Osteoblast (primary cell): ENCODE measurements around the gene USP4. TPM values are rescaled to one million over a fixed set of nuclear protein-coding genes. Genes with fewer than 3 reads are reported as not detected.

ENCODE experiments used
- DNase-seq: peaks from one replicate; pipeline ENCODE4 v3.0.0; 2011; ENCODE audit warnings: low spot score, mixed read lengths; ENCODE audit not compliant: insufficient read length; ENCODE audit errors: missing footprints
- H2AFZ ChIP-seq: 2 replicates; pipeline ENCODE4 v1.6.0; 2011; ENCODE audit warnings: mild to moderate bottlenecking, low read length
- H3K27ac ChIP-seq: 2 replicates; pipeline ENCODE4 v1.5.1; 2011; ENCODE audit warnings: mild to moderate bottlenecking, low read depth, low read length, moderate library complexity
- H3K27me3 ChIP-seq: 2 replicates; pipeline ENCODE4 v1.6.0; 2012; ENCODE audit warnings: mild to moderate bottlenecking, control low read depth, inconsistent platforms, low read length, moderate library complexity; ENCODE audit not compliant: insufficient read depth
- H3K36me3 ChIP-seq: 2 replicates; pipeline ENCODE4 v1.5.1; 2011; ENCODE audit warnings: mild to moderate bottlenecking, low read length, control low read depth, moderate library complexity; ENCODE audit not compliant: insufficient read depth
- H3K4me1 ChIP-seq: 2 replicates; pipeline ENCODE4 v1.5.1; 2011; ENCODE audit warnings: mild to moderate bottlenecking, low read length, control low read depth, moderate library complexity; ENCODE audit not compliant: insufficient read depth
- H3K4me2 ChIP-seq: 2 replicates; pipeline ENCODE4 v1.6.0; 2011; ENCODE audit warnings: mild to moderate bottlenecking, low read length; ENCODE audit not compliant: insufficient read depth
- H3K4me3 ChIP-seq: fragments of 200-600 bp; sonication (generic); 3 replicates; pipeline ENCODE4 v1.5.1; 2012; ENCODE audit warnings: mild to moderate bottlenecking, low read length, inconsistent platforms; ENCODE audit not compliant: insufficient read depth
- H3K79me2 ChIP-seq: 2 replicates; pipeline ENCODE4 v1.6.0; 2012; ENCODE audit warnings: mild to moderate bottlenecking, low read length, control low read depth, inconsistent platforms; ENCODE audit not compliant: insufficient read depth
- H3K9me3 ChIP-seq: 2 replicates; pipeline ENCODE4 v1.5.1; 2011; ENCODE audit warnings: low read depth, low read length, control low read depth
- H4K20me1 ChIP-seq: 2 replicates; pipeline ENCODE4 v1.6.0; 2012; ENCODE audit warnings: mild to moderate bottlenecking, low read length, control low read depth; ENCODE audit not compliant: insufficient read depth
- total RNA-seq: library from RNA; depleted of rRNA; stranded (reverse); fragments of >200 nt; gene quantifications from 2 replicates; pipeline ENCODE4 v1.2.3, GENCODE V29; 2012
- TF ChIP-seq, protein P1 (sequence below): IDR thresholded peaks from 2 replicates; pipeline ENCODE4 v1.5.1; 2011; ENCODE audit warnings: mild to moderate bottlenecking, low read depth, low read length, moderate library complexity; ENCODE audit errors: extremely low read depth

The USP4 gene
- total RNA-seq, 1 donor: 22.1 TPM

DNA sequence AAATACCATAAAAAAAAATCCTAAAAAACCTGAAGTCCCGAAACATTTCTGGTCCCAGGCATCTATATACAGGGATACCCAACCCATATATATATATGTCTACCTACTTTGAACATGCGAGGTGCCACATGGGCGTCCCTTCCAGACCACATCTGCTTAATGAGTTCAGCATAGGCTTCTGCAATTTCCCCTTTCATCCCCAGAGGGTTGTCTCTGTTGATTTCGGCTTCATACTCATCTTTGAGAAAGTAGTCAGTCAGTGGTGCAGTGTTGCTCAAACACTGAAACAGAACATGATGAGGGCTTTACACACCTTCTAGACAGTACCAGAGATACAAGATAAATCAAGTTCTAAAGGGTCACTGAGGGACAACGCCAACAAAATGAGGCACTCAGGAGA is 34.2 kb downstream of the USP4 start:
- H3K27me3 ChIP-seq: no peaks in the 10 kb centered on the region
- H3K36me3 ChIP-seq: peaks cover 52% of the 10 kb centered on the region
- no peak overlapping the region for H2AFZ ChIP-seq
- H3K27ac ChIP-seq: no peak overlapping the region
- no peaks in the 10 kb centered on the region for H3K9me3 ChIP-seq
- peak; percentile 46 for DNase-seq
- H3K4me3 ChIP-seq: no peak overlapping the region
- no peaks in the 10 kb centered on the region for H3K4me1 ChIP-seq
- TF ChIP-seq, protein P1, sequence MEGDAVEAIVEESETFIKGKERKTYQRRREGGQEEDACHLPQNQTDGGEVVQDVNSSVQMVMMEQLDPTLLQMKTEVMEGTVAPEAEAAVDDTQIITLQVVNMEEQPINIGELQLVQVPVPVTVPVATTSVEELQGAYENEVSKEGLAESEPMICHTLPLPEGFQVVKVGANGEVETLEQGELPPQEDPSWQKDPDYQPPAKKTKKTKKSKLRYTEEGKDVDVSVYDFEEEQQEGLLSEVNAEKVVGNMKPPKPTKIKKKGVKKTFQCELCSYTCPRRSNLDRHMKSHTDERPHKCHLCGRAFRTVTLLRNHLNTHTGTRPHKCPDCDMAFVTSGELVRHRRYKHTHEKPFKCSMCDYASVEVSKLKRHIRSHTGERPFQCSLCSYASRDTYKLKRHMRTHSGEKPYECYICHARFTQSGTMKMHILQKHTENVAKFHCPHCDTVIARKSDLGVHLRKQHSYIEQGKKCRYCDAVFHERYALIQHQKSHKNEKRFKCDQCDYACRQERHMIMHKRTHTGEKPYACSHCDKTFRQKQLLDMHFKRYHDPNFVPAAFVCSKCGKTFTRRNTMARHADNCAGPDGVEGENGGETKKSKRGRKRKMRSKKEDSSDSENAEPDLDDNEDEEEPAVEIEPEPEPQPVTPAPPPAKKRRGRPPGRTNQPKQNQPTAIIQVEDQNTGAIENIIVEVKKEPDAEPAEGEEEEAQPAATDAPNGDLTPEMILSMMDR: no peak
- no peaks in the 10 kb centered on the region for H4K20me1 ChIP-seq
- no peak overlapping the region for H3K4me2 ChIP-seq
- peaks cover 7% of the 10 kb centered on the region for H3K79me2 ChIP-seq

DNA sequence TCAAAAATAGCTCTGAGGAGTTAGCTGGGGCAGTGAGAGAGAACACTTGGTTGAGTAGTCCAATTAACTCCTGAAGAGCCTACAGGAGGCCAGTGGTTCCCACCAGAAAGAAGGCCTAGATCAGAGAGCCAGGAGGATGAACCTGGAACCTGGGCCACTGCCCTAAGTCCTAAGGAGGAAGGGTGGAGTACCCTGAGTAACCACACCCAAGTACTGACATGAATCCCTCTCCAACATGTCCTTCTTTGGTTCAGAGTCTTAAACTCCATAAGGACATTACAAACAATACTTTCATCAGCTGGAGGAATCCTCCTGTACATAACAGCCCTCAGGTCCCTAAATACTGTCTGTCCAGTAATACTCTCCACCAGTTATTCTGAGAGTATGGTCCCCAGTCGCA is 37.2 kb downstream of the USP4 start:
- Histone ChIP-seq H3K27ac (no peak overlapping the region), H3K9me3 (no peaks in the 10 kb centered on the region), H3K79me2 (peaks cover 2% of the 10 kb centered on the region), H4K20me1 (no peaks in the 10 kb centered on the region), H2AFZ (no peak overlapping the region), H3K4me3 (no peak overlapping the region), H3K4me2 (no peak overlapping the region), H3K4me1 (no peaks in the 10 kb centered on the region), H3K27me3 (no peaks in the 10 kb centered on the region), H3K36me3 (peaks cover 59% of the 10 kb centered on the region)
- TF ChIP-seq, protein P1: no peak
- DNase-seq: no peak

GRCh38 chr3:49300595-49300994 is 39.3 kb downstream of the USP4 start:
- H3K79me2 ChIP-seq: no peaks in the 10 kb centered on the region
- H4K20me1 ChIP-seq: no peaks in the 10 kb centered on the region
- DNase-seq: no peak
- H3K4me1 ChIP-seq: no peaks in the 10 kb centered on the region
- H3K9me3 ChIP-seq: no peaks in the 10 kb centered on the region
- TF ChIP-seq, protein P1: no peak
- H3K4me2 ChIP-seq: no peak overlapping the region
- H3K36me3 ChIP-seq: peaks cover 64% of the 10 kb centered on the region
- H3K27ac ChIP-seq: no peak overlapping the region
- no peak overlapping the region for H3K4me3 ChIP-seq
- H2AFZ ChIP-seq: no peak overlapping the region
- no peaks in the 10 kb centered on the region for H3K27me3 ChIP-seq

GRCh38 chr3:49298511-49298910 is 41.3 kb downstream of the USP4 start:
- Histone ChIP-seq H3K36me3 (peaks cover 79% of the 10 kb centered on the region), H3K79me2 (no peaks in the 10 kb centered on the region)
- TF ChIP-seq, protein P1: no peak

More at GRCh38 chr3:49298511-49298910, 41.3 kb downstream of the USP4 start:
- no peak overlapping the region for H2AFZ ChIP-seq
- H3K4me3 ChIP-seq: no peak overlapping the region
- no peaks in the 10 kb centered on the region for H4K20me1 ChIP-seq
- H3K4me2 ChIP-seq: no peak overlapping the region
- H3K27ac ChIP-seq: no peak overlapping the region
- H3K4me1 ChIP-seq: no peaks in the 10 kb centered on the region
- H3K9me3 ChIP-seq: no peaks in the 10 kb centered on the region
- H3K27me3 ChIP-seq: no peaks in the 10 kb centered on the region
- no peak for DNase-seq
